GM10847 (cell line): ENCODE results near the gene MAST3.

Experiments used
- POLR2A ChIP-seq: IDR thresholded peaks from 2 replicates; pipeline ENCODE4 v1.6.1; 2011; ENCODE audit not compliant: insufficient read length; ENCODE audit errors: extremely low read depth

The MAST3 gene

GRCh38 chr19:18197941-18198340 lies 100.4 kb downstream of the MAST3 start:
- TF ChIP-seq POLR2A, result no peak

GRCh38 chr19:18198374-18198773 lies 100.8 kb downstream of the MAST3 start:
- TF ChIP-seq POLR2A, result no peak
